Fibroblast of mammary gland (primary cell): ENCODE measurements around the gene TMEM140.

Experiments used
- DNase-seq: peaks from one replicate; pipeline ENCODE4 v3.0.0-alpha.2; 2010; ENCODE audit warnings: low read depth
- H3K4me3 ChIP-seq: 2 replicates; pipeline ENCODE4 v1.5.1; 2011; ENCODE audit warnings: low read depth, mild to moderate bottlenecking, low read length, moderate library complexity; ENCODE audit not compliant: control insufficient read depth
- TF ChIP-seq, protein P1 (sequence below): conservative IDR thresholded peaks from 2 replicates; pipeline ENCODE4 v1.5.1; 2011; ENCODE audit warnings: low read depth, low read length, inconsistent platforms; ENCODE audit not compliant: control insufficient read depth, insufficient read depth

Gene TMEM140

DNA sequence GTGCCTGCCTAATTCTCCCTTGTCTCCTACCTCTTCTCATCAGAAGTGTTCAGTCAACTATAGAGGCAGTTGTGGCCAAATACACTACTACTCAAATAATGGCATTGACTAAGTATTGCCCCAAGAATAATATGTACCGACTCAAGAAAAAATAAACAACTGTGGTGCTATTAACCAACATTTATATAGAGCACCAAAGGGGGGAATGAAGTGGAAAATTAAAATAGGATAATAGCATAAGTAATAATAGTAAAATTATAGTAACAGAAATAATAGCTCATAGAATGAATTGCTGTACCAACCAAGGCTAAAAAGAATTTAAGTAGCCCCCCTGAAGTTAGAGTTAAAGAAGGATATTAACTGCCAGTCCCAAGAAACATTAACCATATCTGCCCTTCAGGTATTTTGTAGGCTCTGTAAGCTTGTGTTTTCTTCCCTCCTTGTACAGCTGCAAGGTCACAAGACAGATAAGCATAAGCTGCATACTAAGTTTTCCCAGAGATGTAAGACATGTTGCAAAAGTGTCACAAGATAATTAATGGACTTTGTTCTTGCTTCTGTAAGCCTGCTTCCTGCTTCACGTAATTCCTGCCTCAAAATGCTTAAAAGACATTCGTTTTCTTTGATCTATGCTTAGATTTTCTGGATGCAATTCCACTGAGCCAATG, 33.5 kb downstream of the TMEM140 start:
- H3K4me3 ChIP-seq = no peak overlapping the region
- TF ChIP-seq, protein P1, sequence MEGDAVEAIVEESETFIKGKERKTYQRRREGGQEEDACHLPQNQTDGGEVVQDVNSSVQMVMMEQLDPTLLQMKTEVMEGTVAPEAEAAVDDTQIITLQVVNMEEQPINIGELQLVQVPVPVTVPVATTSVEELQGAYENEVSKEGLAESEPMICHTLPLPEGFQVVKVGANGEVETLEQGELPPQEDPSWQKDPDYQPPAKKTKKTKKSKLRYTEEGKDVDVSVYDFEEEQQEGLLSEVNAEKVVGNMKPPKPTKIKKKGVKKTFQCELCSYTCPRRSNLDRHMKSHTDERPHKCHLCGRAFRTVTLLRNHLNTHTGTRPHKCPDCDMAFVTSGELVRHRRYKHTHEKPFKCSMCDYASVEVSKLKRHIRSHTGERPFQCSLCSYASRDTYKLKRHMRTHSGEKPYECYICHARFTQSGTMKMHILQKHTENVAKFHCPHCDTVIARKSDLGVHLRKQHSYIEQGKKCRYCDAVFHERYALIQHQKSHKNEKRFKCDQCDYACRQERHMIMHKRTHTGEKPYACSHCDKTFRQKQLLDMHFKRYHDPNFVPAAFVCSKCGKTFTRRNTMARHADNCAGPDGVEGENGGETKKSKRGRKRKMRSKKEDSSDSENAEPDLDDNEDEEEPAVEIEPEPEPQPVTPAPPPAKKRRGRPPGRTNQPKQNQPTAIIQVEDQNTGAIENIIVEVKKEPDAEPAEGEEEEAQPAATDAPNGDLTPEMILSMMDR = no peak
- DNase-seq = no peak

DNA sequence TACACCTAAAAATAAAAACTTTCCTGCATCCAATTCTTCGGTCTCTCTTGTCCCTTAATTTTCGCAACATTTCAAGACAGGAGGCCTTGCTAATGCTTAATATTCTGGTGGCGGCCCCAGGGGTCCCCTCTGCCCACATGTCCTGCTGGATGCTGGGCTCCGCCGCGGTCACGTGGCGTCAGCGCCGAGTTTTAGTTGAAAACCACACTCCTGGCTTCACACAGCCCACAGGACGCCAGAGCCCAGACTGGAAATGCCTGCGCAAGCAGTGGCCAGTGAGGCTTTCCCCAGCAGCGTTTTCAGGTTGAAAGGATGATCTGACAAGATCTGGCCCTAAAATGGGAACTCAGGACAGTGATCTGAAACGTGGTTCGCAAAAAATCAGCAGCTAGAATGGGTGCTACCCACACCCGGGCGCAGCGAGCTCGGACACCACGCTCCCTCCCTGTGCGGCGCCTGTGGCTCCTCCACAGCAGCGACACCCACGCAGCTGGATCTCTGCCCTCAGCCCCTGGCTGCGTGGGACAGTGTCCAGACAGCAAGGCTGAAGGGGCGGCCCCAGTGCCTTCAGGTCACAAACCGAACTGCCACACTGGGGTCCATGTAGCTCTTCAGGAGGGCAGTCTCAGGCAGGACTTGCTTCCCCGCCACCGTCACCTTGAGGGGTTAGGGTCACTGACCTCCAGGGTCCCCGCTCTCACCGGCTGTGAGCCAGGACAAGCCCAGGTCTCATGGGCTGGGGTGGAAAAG, 34.2 kb downstream of the TMEM140 start:
- no peak for DNase-seq
- TF ChIP-seq, protein P1 = no peak
- H3K4me3 ChIP-seq = no peak overlapping the region

DNA sequence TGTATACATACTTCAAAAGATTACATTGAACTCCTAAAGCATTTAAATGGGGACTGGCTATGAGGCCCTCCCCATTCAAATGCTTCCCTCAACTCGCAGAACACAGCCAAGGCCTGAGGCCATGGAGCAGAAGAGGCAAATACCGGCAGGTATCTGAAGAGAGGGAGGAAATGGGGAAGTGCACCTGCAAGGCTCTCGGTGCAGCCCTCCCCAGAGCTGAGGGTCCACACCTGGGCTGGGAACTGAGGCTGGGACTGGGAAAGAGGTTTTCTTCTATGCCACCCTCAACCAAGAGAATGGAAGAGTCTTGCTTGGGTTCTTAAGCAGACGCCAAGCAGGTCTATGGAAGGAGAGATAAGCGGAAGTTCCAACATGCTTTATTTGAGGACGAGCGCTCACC, 35.6 kb downstream of the TMEM140 start:
- no peak for DNase-seq
- TF ChIP-seq, protein P1 = no peak
- no peak overlapping the region for H3K4me3 ChIP-seq

DNA sequence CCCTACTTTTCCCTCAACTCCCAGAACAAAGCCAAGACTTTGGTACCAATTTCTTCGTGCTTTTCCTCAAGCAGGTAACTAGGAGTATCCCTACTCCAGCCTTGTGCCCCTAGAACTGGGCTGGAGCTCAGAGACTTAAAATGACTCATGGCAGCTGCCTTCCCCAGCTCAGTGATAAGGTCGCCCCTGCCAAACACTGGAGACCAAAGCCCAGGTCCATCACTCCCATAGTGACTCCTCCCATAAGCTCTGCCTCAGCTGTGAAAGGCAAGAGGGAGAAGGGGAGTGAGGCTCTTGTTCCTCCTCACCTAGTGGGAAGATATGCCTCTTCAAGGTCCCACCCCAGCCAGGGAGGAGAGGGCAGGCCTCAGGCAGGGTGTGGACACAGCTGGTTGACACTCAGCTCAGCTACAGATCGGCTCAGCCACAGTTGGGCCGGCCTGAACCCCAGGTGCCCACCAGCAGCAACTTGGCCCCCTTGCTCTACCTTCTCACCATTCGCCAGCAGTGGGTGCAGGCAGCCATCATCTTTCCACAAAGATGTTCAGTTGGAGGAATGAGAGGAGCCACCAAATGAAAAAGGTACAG, 36.5 kb downstream of the TMEM140 start:
- TF ChIP-seq, protein P1 = no peak
- no peak for DNase-seq
- H3K4me3 ChIP-seq = no peak overlapping the region

DNA sequence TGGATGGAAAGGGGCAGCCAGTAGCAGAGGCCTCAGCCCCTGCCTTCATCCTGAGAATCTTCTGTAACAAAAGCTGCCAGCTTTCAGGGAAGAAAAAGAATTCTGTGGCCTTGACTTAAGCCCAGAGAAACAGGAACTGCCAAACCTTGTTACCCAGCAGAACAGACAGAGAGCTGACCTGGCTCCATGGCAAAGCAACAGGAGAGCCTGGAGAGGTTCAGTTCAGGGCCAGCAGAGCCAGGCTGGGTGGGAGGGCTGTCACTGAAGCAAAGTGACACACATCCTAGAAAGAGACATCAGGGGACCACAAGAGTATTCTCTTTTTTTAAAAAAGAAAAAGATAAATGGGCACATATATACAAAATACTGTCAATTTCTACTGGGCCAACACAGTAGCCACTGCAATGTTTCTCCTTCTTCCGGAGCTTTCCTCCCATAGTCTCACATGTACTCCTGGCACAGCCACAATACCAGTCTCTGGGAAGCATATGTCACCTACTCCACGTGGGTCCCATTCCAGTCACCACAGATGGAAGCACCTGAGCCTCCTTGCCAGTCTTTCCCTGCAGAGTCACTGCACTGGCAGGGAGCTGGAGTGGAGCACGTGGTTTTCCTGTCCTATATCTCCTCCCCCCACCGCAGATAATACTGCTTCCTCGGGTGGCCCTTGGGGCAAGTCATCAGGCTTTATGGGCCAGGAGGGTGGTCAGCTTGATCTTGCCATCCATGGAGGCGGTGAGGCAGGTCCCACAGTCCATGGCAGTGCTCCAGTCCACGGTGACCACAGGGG, 37.8 kb downstream of the TMEM140 start:
- TF ChIP-seq, protein P1 = no peak
- no peak overlapping the region for H3K4me3 ChIP-seq
- no peak for DNase-seq

DNA sequence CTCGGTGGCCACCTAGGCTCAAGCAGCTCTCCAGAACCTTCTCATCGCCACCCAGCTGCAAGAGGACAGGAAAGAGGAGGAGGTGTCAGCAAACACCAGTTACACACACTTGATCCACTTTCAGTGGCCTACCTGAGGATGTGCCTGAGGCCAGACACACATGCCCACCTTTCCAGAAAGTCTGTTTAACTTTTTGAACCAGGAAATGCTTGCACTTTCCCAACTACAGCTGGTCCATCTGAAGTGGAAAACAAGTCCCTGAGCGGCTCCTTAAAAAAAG, 38.3 kb downstream of the TMEM140 start:
- no peak overlapping the region for H3K4me3 ChIP-seq
- TF ChIP-seq, protein P1 = no peak
- no peak for DNase-seq
